OCI-LY7 (cell line): ENCODE results near the gene NFATC2. TPM values are rescaled to one million over a fixed set of nuclear protein-coding genes. Genes with fewer than 3 reads are reported as not detected.

Experiments
- BruUV-seq: library from RNA; stranded (reverse); fragments of 400-500 nt; replicated peaks from 2 replicates; lab custom pipeline; 2021; lab: Mats Ljungman, UMichigan
- CTCF ChIA-PET: fragments of 300-600 bp; sonication (Branson Sonifier 250); formaldehyde crosslinking; loops from one replicate; lab custom pipeline; 2022; ENCODE audit warnings: antibody characterized with exemption; ENCODE audit not compliant: unreplicated experiment; lab: Charles Lee
- POLR2A ChIA-PET: fragments of 300-600 bp; sonication (Branson Sonifier 250); formaldehyde crosslinking; loops from one replicate; lab custom pipeline; 2022; ENCODE audit warnings: antibody characterized with exemption; lab: Charles Lee
- DNase-seq: peaks from one replicate; pipeline ENCODE4 v3.0.0-alpha.2; 2015; ENCODE audit warnings: low spot score
- H2AFZ ChIP-seq: fragments of 200-600 bp; sonication (generic), shearing (Covaris generic); 2 replicates; pipeline ENCODE4 v1.6.1; 2014; ENCODE audit warnings: mild to moderate bottlenecking, antibody characterized with exemption, low read length, moderate library complexity
- H3K27ac ChIP-seq: fragments of 200-600 bp; sonication (generic); 2 replicates; pipeline ENCODE4 v1.5.1; 2014; ENCODE audit warnings: mixed run types, low read depth, mild to moderate bottlenecking, moderate library complexity, low read length, inconsistent platforms; ENCODE audit not compliant: poor library complexity, severe bottlenecking
- H3K36me3 ChIP-seq: fragments of 200-600 bp; sonication (generic); 2 replicates; pipeline ENCODE4 v1.6.1; 2014; ENCODE audit warnings: mild to moderate bottlenecking, antibody characterized with exemption, low read length, moderate library complexity, mixed read lengths; ENCODE audit not compliant: insufficient read depth
- H3K4me1 ChIP-seq: fragments of 200-600 bp; sonication (generic); 2 replicates; pipeline ENCODE4 v1.5.1; 2014; ENCODE audit warnings: mild to moderate bottlenecking, low read length; ENCODE audit not compliant: insufficient read depth, poor library complexity, severe bottlenecking
- H3K4me2 ChIP-seq: fragments of 200-600 bp; sonication (generic); 2 replicates; pipeline ENCODE4 v1.6.1; 2014; ENCODE audit warnings: mild to moderate bottlenecking, low read length
- H3K4me3 ChIP-seq: fragments of 200-600 bp; sonication (generic); 2 replicates; pipeline ENCODE4 v1.5.1; 2014; ENCODE audit warnings: mild to moderate bottlenecking, low read depth, low read length; ENCODE audit not compliant: poor library complexity, severe bottlenecking
- H3K79me2 ChIP-seq: fragments of 200-600 bp; sonication (generic); 2 replicates; pipeline ENCODE4 v1.6.1; 2016; ENCODE audit warnings: low read depth, mild to moderate bottlenecking, low read length, moderate library complexity, mixed read lengths; ENCODE audit not compliant: insufficient read depth
- H3K9me2 ChIP-seq: fragments of 200-600 bp; sonication (generic); 2 replicates; pipeline ENCODE4 v1.6.1; 2016; ENCODE audit warnings: mild to moderate bottlenecking, low read length, mixed read lengths; ENCODE audit not compliant: insufficient read depth
- H3K9me3 ChIP-seq: fragments of 200-600 bp; sonication (generic); 2 replicates; pipeline ENCODE4 v1.6.1; 2014; ENCODE audit warnings: mild to moderate bottlenecking, mixed run types, low read length, mixed read lengths
- H4K20me1 ChIP-seq: fragments of 200-600 bp; sonication (generic); 2 replicates; pipeline ENCODE4 v1.6.1; 2014; ENCODE audit warnings: mild to moderate bottlenecking, antibody characterized with exemption, low read length, moderate library complexity, mixed read lengths; ENCODE audit not compliant: insufficient read depth
- EZH2phosphoT487 ChIP-seq: fragments of 200-600 bp; sonication (generic); IDR thresholded peaks from 2 replicates; pipeline ENCODE4 v1.6.1; 2018; ENCODE audit warnings: low read depth, borderline replicate concordance, mild to moderate bottlenecking, mixed run types, antibody characterized with exemption, low read length, moderate library complexity, mixed read lengths
- intact Hi-C: fragments of 100-400 bp; cut with micrococcal nuclease; formaldehyde crosslinking; loops from one replicate; pipeline ENCODE4 v1.10.0; 2022; ENCODE audit not compliant: unreplicated experiment
- total RNA-seq, 2 experiments: library from RNA; depleted of rRNA in 1 of 2; stranded (reverse); fragments of >200 nt in 1 of 2; shearing (Covaris generic) in 1 of 2; gene quantifications; 2 replicates each; pipeline ENCODE4 v1.2.3, GENCODE V29; 2014 to 2022
- TF ChIP-seq, protein P1 (sequence below): fragments of 200-600 bp; sonication (generic); conservative IDR thresholded peaks from 2 replicates; pipeline ENCODE4 v1.5.1; 2014; ENCODE audit warnings: mild to moderate bottlenecking, antibody characterized with exemption, low read length, moderate library complexity, mixed read lengths

NFATC2 gene
- total RNA-seq, 2 experiments from 2014 or later: 12.5 to 43.8 TPM

- no peak overlapping the region for H3K4me2 ChIP-seq
- H3K36me3 ChIP-seq: no peaks in the 10 kb centered on the region
- no peak overlapping the region for H2AFZ ChIP-seq
- H3K9me3 ChIP-seq: peaks cover 10% of the 10 kb centered on the region; the same call in 1 of the 2 replicates
- no peaks in the 10 kb centered on the region for H3K79me2 ChIP-seq
- no peaks in the 10 kb centered on the region for H3K4me1 ChIP-seq
- ChIA-PET CTCF (no interaction called here), POLR2A (no interaction called here)
- TF ChIP-seq, protein P1, sequence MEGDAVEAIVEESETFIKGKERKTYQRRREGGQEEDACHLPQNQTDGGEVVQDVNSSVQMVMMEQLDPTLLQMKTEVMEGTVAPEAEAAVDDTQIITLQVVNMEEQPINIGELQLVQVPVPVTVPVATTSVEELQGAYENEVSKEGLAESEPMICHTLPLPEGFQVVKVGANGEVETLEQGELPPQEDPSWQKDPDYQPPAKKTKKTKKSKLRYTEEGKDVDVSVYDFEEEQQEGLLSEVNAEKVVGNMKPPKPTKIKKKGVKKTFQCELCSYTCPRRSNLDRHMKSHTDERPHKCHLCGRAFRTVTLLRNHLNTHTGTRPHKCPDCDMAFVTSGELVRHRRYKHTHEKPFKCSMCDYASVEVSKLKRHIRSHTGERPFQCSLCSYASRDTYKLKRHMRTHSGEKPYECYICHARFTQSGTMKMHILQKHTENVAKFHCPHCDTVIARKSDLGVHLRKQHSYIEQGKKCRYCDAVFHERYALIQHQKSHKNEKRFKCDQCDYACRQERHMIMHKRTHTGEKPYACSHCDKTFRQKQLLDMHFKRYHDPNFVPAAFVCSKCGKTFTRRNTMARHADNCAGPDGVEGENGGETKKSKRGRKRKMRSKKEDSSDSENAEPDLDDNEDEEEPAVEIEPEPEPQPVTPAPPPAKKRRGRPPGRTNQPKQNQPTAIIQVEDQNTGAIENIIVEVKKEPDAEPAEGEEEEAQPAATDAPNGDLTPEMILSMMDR: no peak
- TF ChIP-seq EZH2phosphoT487: no peak
- H3K4me3 ChIP-seq: no peak overlapping the region
- no peaks in the 10 kb centered on the region for H3K9me2 ChIP-seq
- BruUV-seq: no TSS peak
- no peak for DNase-seq
- intact Hi-C loops: no loop called here
- H4K20me1 ChIP-seq: no peaks in the 10 kb centered on the region
- no peak overlapping the region for H3K27ac ChIP-seq
These were observed 181.3 kb downstream of the NFATC2 start for GRCh38 chr20:51361258-51361657.

- intact Hi-C loops: no loop called here
- Histone ChIP-seq H3K79me2 (no peaks in the 10 kb centered on the region), H3K4me2 (no peak overlapping the region), H3K9me2 (no peaks in the 10 kb centered on the region), H3K9me3 (peaks cover 10% of the 10 kb centered on the region; the same call in 1 of the 2 replicates), H3K27ac (no peak overlapping the region), H4K20me1 (no peaks in the 10 kb centered on the region), H3K4me3 (no peak overlapping the region), H3K36me3 (no peaks in the 10 kb centered on the region), H2AFZ (no peak overlapping the region), H3K4me1 (no peaks in the 10 kb centered on the region)
- no peak for DNase-seq
- ChIA-PET CTCF (no interaction called here), POLR2A (no interaction called here)
- TF ChIP-seq, protein P1: no peak
- TF ChIP-seq EZH2phosphoT487: no peak
- no TSS peak for BruUV-seq
These were observed 181.9 kb downstream of the NFATC2 start for GRCh38 chr20:51360451-51361201.

DNA sequence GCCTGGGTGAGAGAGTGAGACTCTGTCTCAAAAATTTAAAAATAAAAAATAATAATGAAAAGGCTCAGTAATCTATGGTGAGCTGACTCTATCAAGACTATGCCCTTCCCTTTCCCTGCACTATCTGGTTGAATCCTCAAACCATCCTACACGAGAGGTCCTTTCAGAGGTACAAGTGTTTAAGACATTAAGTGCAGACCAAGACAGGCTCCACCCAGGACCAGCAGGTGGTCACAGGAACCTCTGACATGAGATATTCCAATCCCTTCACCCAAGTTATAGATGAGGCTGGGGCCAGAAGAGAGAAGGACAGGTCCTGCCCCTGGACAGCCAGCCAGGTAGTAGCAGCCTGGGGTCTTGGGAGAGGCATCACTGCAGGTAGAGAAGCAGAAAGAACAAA is 182.6 kb downstream of the NFATC2 start:
- H3K36me3 ChIP-seq: no peaks in the 10 kb centered on the region
- CTCF ChIA-PET: interaction anchor here (0.5 to 1.1 kb wide), 2 partner anchors 32 to 53 kb away, joined by 3 read pairs; no protein-coding TSS in a partner anchor
- POLR2A ChIA-PET: no interaction called here
- no TSS peak for BruUV-seq
- H3K4me1 ChIP-seq: no peaks in the 10 kb centered on the region
- H3K4me2 ChIP-seq: no peak overlapping the region
- H3K4me3 ChIP-seq: no peak overlapping the region
- H3K79me2 ChIP-seq: no peaks in the 10 kb centered on the region
- no peak overlapping the region for H2AFZ ChIP-seq
- no peak overlapping the region for H3K27ac ChIP-seq
- DNase-seq: no peak
- TF ChIP-seq, protein P1: no peak
- TF ChIP-seq EZH2phosphoT487: no peak
- intact Hi-C loops: no loop called here
- H3K9me3 ChIP-seq: peaks cover 10% of the 10 kb centered on the region; the same call in 1 of the 2 replicates
- H4K20me1 ChIP-seq: no peaks in the 10 kb centered on the region
- no peaks in the 10 kb centered on the region for H3K9me2 ChIP-seq
